Measurements from ENCODE around the gene DRAM1.
"Not testable (repeated sequence)": the region's sequence is repeated elsewhere in the genome, so short reads cannot be mapped to it uniquely, and the experiment has no call there.

Gene DRAM1

DNA sequence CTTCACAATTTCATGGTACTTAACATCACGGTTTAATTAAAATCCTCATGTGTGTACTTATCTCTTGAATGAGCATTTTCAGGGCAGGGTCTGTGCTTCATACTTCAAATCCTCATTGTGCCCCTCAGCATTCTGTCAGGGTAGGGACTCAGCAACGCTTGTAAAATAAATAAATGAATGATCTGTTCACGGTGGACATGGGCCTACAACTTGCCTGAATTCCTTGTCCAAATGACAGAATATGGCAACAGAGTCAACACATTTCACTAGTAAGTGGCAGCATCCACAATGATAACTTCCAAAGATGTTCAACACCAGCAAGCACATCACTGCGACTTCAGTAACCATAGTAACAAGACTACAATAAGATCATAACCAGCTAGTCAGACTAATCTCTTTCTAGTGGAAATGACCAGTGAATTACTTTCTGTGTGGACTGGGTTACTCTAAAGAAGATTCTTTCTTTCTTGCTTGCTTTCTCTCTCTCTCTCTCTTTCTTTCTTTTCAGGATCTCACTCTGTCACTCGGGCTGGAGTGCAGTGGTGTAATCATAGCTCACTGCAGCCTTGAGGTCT is 32.2 kb upstream of the DRAM1 start:
- no peak overlapping the region for H3K4me3 ChIP-seq (ENCODE audit: low read length)
- no CpG with 5 or more reads among the region's 5 CpGs for WGBS (ENCODE audit: insufficient coverage, insufficient read length)
- no peaks in the 10 kb centered on the region for H3K9me3 ChIP-seq (ENCODE audit: control insufficient read depth, insufficient read depth, low read length)
- no peaks in the 10 kb centered on the region for H3K27me3 ChIP-seq (ENCODE audit: control insufficient read depth, insufficient read depth, low read length)
- no peaks in the 10 kb centered on the region for H3K4me1 ChIP-seq (ENCODE audit: control insufficient read depth, insufficient read depth, low read length)
- no peak overlapping the region for H3K27ac ChIP-seq (ENCODE audit: low read length)
- no peak for DNase-seq (ENCODE audit: low read depth, low spot score)
- H3K36me3 ChIP-seq (ENCODE audit: control insufficient read depth, insufficient read depth, low read length): no peaks in the 10 kb centered on the region

DNA sequence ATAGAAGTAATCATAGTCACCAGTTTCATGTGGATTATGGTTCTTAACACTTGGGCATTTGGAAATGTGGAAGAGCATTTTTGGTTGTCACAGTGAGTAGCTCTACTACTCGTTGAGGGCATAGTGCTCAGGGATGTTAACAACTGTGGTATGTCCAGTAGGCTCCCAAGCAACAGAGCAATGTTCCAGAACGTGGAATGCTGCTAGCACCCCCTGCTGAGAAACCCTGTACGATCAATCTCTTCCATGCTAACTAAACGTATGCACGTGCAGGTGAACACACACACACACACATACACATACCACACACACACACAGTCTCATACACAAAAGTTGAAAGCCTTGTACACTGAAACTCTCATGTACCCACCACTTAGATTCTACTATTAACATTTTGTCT is 30.1 kb upstream of the DRAM1 start:
- Histone ChIP-seq H3K4me3 (ENCODE audit: low read length) (no peak overlapping the region), H3K27me3 (ENCODE audit: control insufficient read depth, insufficient read depth, low read length) (no peaks in the 10 kb centered on the region), H3K27ac (ENCODE audit: low read length) (no peak overlapping the region), H3K36me3 (ENCODE audit: control insufficient read depth, insufficient read depth, low read length) (no peaks in the 10 kb centered on the region), H3K4me1 (ENCODE audit: control insufficient read depth, insufficient read depth, low read length) (no peaks in the 10 kb centered on the region), H3K9me3 (ENCODE audit: control insufficient read depth, insufficient read depth, low read length) (no peaks in the 10 kb centered on the region)
- no CpG with 5 or more reads among the region's 5 CpGs for WGBS (ENCODE audit: insufficient coverage, insufficient read length)
- no peak for DNase-seq (ENCODE audit: low read depth, low spot score)

DNA sequence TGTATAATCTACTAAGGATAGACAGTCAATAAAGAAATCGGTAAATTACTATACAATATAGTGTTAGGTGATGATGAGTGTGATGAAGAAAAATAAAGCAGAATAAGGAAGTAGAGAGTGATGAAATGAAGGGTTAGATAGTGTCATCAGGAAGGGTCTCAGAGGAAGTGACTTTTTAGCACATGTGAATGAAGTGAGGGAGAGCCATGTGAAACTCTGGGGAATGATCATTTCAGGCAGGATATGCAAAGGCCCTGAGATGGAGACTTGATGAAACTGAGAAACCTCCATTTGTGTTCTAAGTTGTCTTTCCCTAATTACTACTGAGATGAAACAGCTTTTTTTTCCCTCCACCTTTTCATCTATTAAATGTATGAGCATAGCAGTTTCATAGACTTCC is 27.2 kb upstream of the DRAM1 start:
- Histone ChIP-seq H3K4me3 (ENCODE audit: low read length) (no peak overlapping the region), H3K4me1 (ENCODE audit: control insufficient read depth, insufficient read depth, low read length) (no peaks in the 10 kb centered on the region), H3K27ac (ENCODE audit: low read length) (no peak overlapping the region), H3K36me3 (ENCODE audit: control insufficient read depth, insufficient read depth, low read length) (no peaks in the 10 kb centered on the region), H3K9me3 (ENCODE audit: control insufficient read depth, insufficient read depth, low read length) (no peaks in the 10 kb centered on the region), H3K27me3 (ENCODE audit: control insufficient read depth, insufficient read depth, low read length) (no peaks in the 10 kb centered on the region)
- no peak for DNase-seq (ENCODE audit: low read depth, low spot score)
- 100% methylated on average over 1 of the region's 1 CpG for WGBS (ENCODE audit: insufficient coverage, insufficient read length)

GRCh38 chr12:101852998-101853397 is 24.4 kb upstream of the DRAM1 start:
- no peaks in the 10 kb centered on the region for H3K4me1 ChIP-seq (ENCODE audit: control insufficient read depth, insufficient read depth, low read length)
- no peak overlapping the region for H3K27ac ChIP-seq (ENCODE audit: low read length)

GRCh38 chr12:101854747-101855146 is 22.6 kb upstream of the DRAM1 start:
- no peaks in the 10 kb centered on the region for H3K36me3 ChIP-seq (ENCODE audit: control insufficient read depth, insufficient read depth, low read length)
- DNase-seq (ENCODE audit: low read depth, low spot score): no peak
- H3K27me3 ChIP-seq (ENCODE audit: control insufficient read depth, insufficient read depth, low read length): no peaks in the 10 kb centered on the region
- no peaks in the 10 kb centered on the region for H3K9me3 ChIP-seq (ENCODE audit: control insufficient read depth, insufficient read depth, low read length)
- H3K27ac ChIP-seq (ENCODE audit: low read length): no peak overlapping the region
- no peaks in the 10 kb centered on the region for H3K4me1 ChIP-seq (ENCODE audit: control insufficient read depth, insufficient read depth, low read length)
- no CpG with 5 or more reads among the region's 1 CpG for WGBS (ENCODE audit: insufficient coverage, insufficient read length)
- no peak overlapping the region for H3K4me3 ChIP-seq (ENCODE audit: low read length)

More at GRCh38 chr12:101852998-101853397, 24.4 kb upstream of the DRAM1 start:
- DNase-seq (ENCODE audit: low read depth, low spot score): no peak
- no peaks in the 10 kb centered on the region for H3K36me3 ChIP-seq (ENCODE audit: control insufficient read depth, insufficient read depth, low read length)
- H3K4me3 ChIP-seq (ENCODE audit: low read length): no peak overlapping the region
- H3K9me3 ChIP-seq (ENCODE audit: control insufficient read depth, insufficient read depth, low read length): no peaks in the 10 kb centered on the region
- H3K27me3 ChIP-seq (ENCODE audit: control insufficient read depth, insufficient read depth, low read length): no peaks in the 10 kb centered on the region

DNA sequence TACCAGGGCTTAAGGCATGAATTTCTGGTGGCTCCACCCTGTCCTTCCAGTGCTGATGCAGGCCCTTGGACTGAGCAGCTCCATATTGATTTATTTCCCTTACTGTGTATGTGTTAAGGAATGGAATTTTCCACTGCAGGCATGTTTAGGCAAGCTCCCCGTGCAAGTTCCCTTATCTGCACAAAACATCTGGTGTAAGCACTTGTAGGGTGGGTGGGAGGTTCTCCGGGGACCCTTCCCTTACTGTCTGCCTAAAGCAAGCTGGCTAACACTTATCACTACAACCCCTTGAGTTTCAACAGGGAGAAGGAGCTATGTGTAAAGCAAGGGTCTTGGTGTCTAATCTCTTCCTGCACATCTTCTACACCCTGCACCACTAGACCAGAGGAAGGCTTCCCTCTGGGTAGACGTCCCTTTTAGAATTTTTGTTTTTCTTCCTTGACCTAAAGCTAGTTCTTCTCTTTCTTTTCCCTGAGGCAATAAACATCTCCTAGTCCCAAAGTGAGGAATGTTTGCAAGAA is 22.0 kb upstream of the DRAM1 start:
- no peak for DNase-seq (ENCODE audit: low read depth, low spot score)
- no CpG with 5 or more reads among the region's 3 CpGs for whole genome bisulfite sequencing (ENCODE audit: insufficient coverage, insufficient read length)

DNA sequence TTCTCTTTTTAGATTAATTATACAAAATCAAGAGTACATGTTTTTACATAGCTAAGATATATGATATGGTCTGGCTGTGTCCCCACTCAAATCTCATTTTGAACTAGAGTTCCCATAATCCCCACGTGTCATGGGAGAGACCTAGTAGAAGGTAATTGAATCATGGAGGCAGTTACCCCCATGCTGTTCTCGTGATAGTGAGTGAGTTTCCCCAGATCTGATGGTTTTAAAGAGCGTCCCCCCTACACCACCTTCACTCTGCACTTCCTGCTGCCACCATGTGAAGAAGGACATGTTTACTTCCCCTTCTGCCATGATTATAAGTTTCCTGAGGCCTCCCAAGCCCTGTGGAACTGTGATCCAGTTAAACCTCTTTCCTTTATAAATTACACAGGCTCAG is 21.4 kb upstream of the DRAM1 start:
- no peak for DNase-seq (ENCODE audit: low read depth, low spot score)
- Histone ChIP-seq H3K36me3 (ENCODE audit: control insufficient read depth, insufficient read depth, low read length) (no peaks in the 10 kb centered on the region), H3K9me3 (ENCODE audit: control insufficient read depth, insufficient read depth, low read length) (no peaks in the 10 kb centered on the region), H3K4me3 (ENCODE audit: low read length) (no peak overlapping the region), H3K27ac (ENCODE audit: low read length) (no peak overlapping the region), H3K4me1 (ENCODE audit: control insufficient read depth, insufficient read depth, low read length) (no peaks in the 10 kb centered on the region), H3K27me3 (ENCODE audit: control insufficient read depth, insufficient read depth, low read length) (no peaks in the 10 kb centered on the region)
- no CpG with 5 or more reads among the region's 3 CpGs for WGBS (ENCODE audit: insufficient coverage, insufficient read length)

More for the DNA sequence above, 22.0 kb upstream of the DRAM1 start:
- no peaks in the 10 kb centered on the region for H3K9me3 ChIP-seq (ENCODE audit: control insufficient read depth, insufficient read depth, low read length)
- H3K4me3 ChIP-seq (ENCODE audit: low read length): no peak overlapping the region
- no peak overlapping the region for H3K27ac ChIP-seq (ENCODE audit: low read length)
- no peaks in the 10 kb centered on the region for H3K27me3 ChIP-seq (ENCODE audit: control insufficient read depth, insufficient read depth, low read length)
- no peaks in the 10 kb centered on the region for H3K4me1 ChIP-seq (ENCODE audit: control insufficient read depth, insufficient read depth, low read length)
- H3K36me3 ChIP-seq (ENCODE audit: control insufficient read depth, insufficient read depth, low read length): no peaks in the 10 kb centered on the region

DNA sequence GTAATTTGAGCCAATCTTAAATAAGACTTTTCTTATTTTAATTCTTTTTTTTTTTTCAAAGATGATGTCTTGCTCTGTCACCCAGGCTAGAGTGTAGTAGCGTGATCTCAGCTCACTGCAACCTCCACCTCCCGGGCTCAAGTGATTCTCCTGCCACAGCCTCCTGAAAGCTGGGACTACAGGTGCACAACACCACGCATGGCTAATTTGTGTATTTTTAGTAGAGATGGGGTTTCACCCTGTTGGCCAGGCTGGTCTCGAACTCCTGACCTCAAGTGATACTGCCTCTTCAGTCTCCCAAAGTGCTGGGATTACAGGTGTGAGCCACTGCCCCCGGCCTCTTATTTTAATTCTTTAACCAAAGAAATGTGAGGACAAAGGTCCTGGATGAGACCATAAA is 20.8 kb upstream of the DRAM1 start:
- not testable (repeated sequence) for H3K36me3 ChIP-seq (ENCODE audit: control insufficient read depth, insufficient read depth, low read length); H3K4me3 ChIP-seq (ENCODE audit: low read length); DNase-seq (ENCODE audit: low read depth, low spot score); H3K27me3 ChIP-seq (ENCODE audit: control insufficient read depth, insufficient read depth, low read length); H3K9me3 ChIP-seq (ENCODE audit: control insufficient read depth, insufficient read depth, low read length); H3K27ac ChIP-seq (ENCODE audit: low read length); H3K4me1 ChIP-seq (ENCODE audit: control insufficient read depth, insufficient read depth, low read length)
- no CpG with 5 or more reads among the region's 5 CpGs for WGBS (ENCODE audit: insufficient coverage, insufficient read length)

DNA sequence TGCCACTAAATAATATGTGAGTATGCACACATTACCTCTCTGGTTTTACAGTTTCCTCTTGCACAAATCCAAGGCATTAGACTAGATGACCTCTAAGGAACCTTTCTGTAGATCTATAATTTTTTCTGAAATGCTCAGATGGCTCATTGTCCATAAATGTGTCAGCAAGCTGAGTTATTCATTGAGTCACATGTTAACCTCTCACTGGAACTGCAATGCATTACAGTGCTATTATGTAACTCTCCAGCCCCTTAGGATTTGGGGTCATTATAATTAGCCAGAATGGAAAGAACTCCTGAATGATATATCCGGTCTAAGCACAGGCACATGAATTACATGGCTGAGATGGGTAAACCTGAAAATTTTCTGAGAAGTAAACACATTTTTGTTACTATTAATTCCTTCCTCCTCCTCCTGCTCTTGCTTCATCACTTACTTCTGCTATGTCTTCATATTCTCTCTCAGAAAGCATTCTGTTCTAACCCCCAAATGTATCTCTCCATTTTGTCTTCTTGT is 20.3 kb upstream of the DRAM1 start:
- Histone ChIP-seq H3K4me1 (ENCODE audit: control insufficient read depth, insufficient read depth, low read length) (peaks cover 1% of the 10 kb centered on the region; the same call in 1 of the 2 replicates), H3K9me3 (ENCODE audit: control insufficient read depth, insufficient read depth, low read length) (no peaks in the 10 kb centered on the region), H3K27ac (ENCODE audit: low read length) (no peak overlapping the region), H3K36me3 (ENCODE audit: control insufficient read depth, insufficient read depth, low read length) (no peaks in the 10 kb centered on the region), H3K27me3 (ENCODE audit: control insufficient read depth, insufficient read depth, low read length) (no peaks in the 10 kb centered on the region), H3K4me3 (ENCODE audit: low read length) (no peak overlapping the region)
- no peak for DNase-seq (ENCODE audit: low read depth, low spot score)
- no CpG with 5 or more reads among the region's 1 CpG for WGBS (ENCODE audit: insufficient coverage, insufficient read length)

DNA sequence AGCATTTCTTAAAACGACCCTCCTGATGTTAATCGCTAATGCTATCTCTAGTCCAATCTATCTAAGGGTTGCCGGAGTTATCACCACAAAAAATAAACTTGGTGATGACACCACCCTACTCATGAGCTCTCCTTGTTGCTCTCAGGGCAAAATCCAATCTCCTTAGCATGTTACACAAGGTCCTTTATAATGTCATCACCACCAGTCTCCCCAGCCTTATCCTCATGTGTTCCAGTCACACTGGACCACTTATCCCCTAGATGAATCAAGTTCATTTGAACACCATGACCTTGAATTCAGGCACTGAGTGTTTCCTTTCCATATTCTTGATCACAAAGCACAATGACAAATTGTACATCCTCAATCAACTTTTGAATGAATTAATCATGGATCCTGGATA is 19.0 kb upstream of the DRAM1 start:
- Histone ChIP-seq H3K4me3 (ENCODE audit: low read length) (no peak overlapping the region), H3K9me3 (ENCODE audit: control insufficient read depth, insufficient read depth, low read length) (no peaks in the 10 kb centered on the region), H3K27me3 (ENCODE audit: control insufficient read depth, insufficient read depth, low read length) (no peaks in the 10 kb centered on the region), H3K4me1 (ENCODE audit: control insufficient read depth, insufficient read depth, low read length) (peaks cover 1% of the 10 kb centered on the region; the same call in 1 of the 2 replicates), H3K27ac (ENCODE audit: low read length) (no peak overlapping the region), H3K36me3 (ENCODE audit: control insufficient read depth, insufficient read depth, low read length) (no peaks in the 10 kb centered on the region)
- WGBS (ENCODE audit: insufficient coverage, insufficient read length): no CpG with 5 or more reads among the region's 3 CpGs
- no peak for DNase-seq (ENCODE audit: low read depth, low spot score)
